Fibroblast of mammary gland (primary cell): ENCODE data around the gene CSE1L.
"Not testable (repeated sequence)": the region's sequence is repeated elsewhere in the genome, so short reads cannot be mapped to it uniquely, and the experiment has no call there.

Source experiments
- DNase-seq: peaks from one replicate; pipeline ENCODE4 v3.0.0-alpha.2; 2010; ENCODE audit warnings: low read depth
- H3K4me3 ChIP-seq: 2 replicates; pipeline ENCODE4 v1.5.1; 2011; ENCODE audit warnings: low read depth, mild to moderate bottlenecking, low read length, moderate library complexity; ENCODE audit not compliant: control insufficient read depth
- CTCF ChIP-seq: conservative IDR thresholded peaks from 2 replicates; pipeline ENCODE4 v1.5.1; 2011; ENCODE audit warnings: low read depth, low read length, inconsistent platforms; ENCODE audit not compliant: control insufficient read depth, insufficient read depth

CSE1L gene

GRCh38 chr20:49100972-49101371 is 54.9 kb downstream of the CSE1L start:
- DNase-seq, result no peak
- no peak overlapping the region for H3K4me3 ChIP-seq
- TF ChIP-seq CTCF, result no peak

DNA sequence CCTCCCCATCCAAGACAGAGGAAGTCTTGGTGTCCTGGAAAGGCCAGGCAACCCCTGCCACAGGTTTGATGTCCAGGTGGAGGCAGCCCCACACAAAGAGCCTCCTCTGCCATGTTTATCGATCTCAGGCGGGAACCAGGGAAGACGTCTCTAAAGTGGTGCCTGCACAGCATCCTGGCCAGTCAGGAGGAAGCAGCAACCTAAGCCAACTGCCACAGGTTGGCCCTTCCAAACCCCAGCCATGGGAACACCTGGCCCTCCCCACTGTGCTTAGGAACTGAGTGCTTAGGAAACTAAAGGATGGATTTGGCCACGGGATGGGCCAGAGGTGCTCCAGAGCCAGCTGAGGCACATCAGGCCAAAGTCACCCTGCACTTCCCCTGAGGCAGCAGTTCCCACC is 56.9 kb downstream of the CSE1L start:
- no peak for TF ChIP-seq CTCF
- no peak overlapping the region for H3K4me3 ChIP-seq
- DNase-seq, result no peak

- no peak overlapping the region for H3K4me3 ChIP-seq
- no peak for TF ChIP-seq CTCF
- no peak for DNase-seq
These were observed 57.7 kb downstream of the CSE1L start for GRCh38 chr20:49103647-49104364.

DNA sequence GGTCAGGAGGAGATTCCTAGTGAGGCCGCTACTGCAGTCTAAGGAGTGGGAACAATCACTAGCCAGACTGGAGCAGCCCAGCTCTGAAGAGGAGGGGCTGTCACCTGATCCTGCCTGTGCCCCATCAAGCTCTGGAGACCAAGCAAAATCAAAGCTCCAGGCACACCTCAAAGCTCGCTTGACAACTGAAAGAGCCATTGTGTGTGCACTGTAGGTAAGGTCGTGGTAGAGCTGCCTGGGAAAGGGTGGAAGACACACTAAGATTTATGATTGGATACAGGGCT is 58.2 kb downstream of the CSE1L start:
- no peak overlapping the region for H3K4me3 ChIP-seq
- TF ChIP-seq CTCF, result no peak
- DNase-seq, result no peak

DNA sequence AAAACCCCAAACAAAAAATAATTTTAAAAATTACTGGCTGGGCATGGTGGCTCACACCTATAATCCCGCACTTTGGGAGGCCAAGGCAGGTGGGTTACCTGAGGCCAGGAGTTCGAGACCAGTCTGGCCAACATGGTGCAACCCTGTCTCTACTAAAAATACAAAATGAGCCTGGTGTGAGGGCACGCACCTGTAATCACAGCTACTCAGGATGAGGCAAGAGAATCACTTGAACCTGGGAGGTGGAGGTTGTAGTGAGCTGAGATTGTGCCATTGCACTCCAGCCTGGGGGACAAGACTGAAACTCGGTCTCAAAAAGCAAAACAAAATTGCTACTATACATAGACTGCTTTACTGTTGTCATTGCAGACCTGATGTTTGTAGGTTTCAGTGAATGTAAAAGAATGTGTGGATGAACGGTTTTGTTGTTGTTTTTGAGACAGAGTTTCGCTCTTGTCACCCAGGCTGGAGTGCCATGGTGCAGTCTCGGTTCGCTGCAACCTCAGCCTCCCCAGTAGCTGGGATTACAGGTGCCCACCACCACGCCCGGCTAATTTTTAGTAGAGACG is 59.0 kb downstream of the CSE1L start:
- DNase-seq, H3K4me3 ChIP-seq: not testable (repeated sequence)

GRCh38 chr20:49106328-49106727 is 60.2 kb downstream of the CSE1L start:
- TF ChIP-seq CTCF, result no peak
- H3K4me3 ChIP-seq, result no peak overlapping the region
- no peak for DNase-seq

- no peak for TF ChIP-seq CTCF
- DNase-seq, result no peak
- H3K4me3 ChIP-seq, result no peak overlapping the region
These were observed 64.9 kb downstream of the CSE1L start for GRCh38 chr20:49110767-49111694.
